ENCODE measurements around the gene OTUB1.

Gene OTUB1

DNA sequence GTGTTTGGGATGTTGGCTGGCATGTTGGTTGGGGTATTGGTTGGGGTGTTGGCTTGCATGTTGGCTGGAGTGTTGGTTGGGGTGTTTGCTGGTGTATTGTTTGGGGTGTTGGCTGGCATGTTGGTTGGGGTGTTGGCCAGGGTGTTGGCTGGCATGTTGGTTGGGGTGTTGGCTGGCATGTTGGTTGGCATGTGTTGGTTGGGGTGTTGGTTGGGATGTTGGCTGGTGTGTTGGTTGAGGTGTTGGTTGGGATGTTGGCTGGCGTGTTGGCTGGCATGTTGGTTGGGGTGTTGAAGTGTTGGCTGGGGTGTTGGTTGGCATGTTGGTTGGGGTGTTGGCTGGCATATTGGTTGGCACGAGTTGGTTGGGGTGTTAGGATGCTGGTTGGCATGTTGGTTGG lies 24.5 kb downstream of the OTUB1 start:
- no peak overlapping the region for H3K4me2 ChIP-seq (ENCODE audit: low read length)

DNA sequence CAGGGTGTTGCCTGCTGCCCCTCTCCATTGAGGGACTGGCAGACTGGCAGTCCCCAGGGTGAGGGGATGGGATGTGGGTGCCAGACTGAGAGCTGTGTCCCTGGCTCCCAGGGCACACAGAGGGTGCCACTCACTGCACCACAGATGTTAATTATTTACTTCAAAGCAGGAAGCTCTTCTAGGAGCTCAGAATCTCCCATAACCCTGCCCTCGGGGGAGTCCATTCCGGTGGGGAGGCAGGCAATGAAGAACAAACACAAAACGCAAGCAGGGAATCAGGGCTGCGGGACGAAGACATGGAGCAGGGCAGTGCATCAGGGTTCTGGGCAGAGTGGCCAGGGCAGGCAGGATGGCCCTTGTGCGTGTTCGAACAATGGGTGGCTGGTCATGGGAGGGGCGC lies 25.1 kb downstream of the OTUB1 start:
- Histone ChIP-seq H3K4me1 (ENCODE audit: low read length) (peaks cover under 1% of the 10 kb centered on the region; the same call in 1 of the 2 replicates), H3K9me3 (ENCODE audit: insufficient read depth, low read length) (peaks cover 6% of the 10 kb centered on the region; the same call in 1 of the 2 replicates), H3K9ac (ENCODE audit: low read length) (no peak overlapping the region), H3K79me2 (ENCODE audit: low read length) (no peaks in the 10 kb centered on the region), H4K20me1 (ENCODE audit: insufficient read depth, low read length) (no peaks in the 10 kb centered on the region), H3K27ac (ENCODE audit: low read length) (no peak overlapping the region), H3K4me2 (ENCODE audit: low read length) (no peak overlapping the region), H3K27me3 (ENCODE audit: low read depth, low read length) (no peaks in the 10 kb centered on the region), H3K4me3 (ENCODE audit: low read length) (no peak overlapping the region), H3K36me3 (replicated peaks; ENCODE audit: low read depth, low read length) (no peaks in the 10 kb centered on the region), H2AFZ (ENCODE audit: low read depth, low read length) (no peak overlapping the region)
- no peak for TF ChIP-seq EZH2phosphoT487 (IDR thresholded peaks at IDR 0.05; ENCODE audit: low read depth)
- TF ChIP-seq, protein P1, sequence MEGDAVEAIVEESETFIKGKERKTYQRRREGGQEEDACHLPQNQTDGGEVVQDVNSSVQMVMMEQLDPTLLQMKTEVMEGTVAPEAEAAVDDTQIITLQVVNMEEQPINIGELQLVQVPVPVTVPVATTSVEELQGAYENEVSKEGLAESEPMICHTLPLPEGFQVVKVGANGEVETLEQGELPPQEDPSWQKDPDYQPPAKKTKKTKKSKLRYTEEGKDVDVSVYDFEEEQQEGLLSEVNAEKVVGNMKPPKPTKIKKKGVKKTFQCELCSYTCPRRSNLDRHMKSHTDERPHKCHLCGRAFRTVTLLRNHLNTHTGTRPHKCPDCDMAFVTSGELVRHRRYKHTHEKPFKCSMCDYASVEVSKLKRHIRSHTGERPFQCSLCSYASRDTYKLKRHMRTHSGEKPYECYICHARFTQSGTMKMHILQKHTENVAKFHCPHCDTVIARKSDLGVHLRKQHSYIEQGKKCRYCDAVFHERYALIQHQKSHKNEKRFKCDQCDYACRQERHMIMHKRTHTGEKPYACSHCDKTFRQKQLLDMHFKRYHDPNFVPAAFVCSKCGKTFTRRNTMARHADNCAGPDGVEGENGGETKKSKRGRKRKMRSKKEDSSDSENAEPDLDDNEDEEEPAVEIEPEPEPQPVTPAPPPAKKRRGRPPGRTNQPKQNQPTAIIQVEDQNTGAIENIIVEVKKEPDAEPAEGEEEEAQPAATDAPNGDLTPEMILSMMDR (IDR thresholded peaks at IDR 0.05; ENCODE audit: low read depth, low read length), result no peak

More for the DNA sequence above, 24.5 kb downstream of the OTUB1 start:
- no peaks in the 10 kb centered on the region for H3K79me2 ChIP-seq (ENCODE audit: low read length)
- no peak for TF ChIP-seq EZH2phosphoT487 (IDR thresholded peaks at IDR 0.05; ENCODE audit: low read depth)
- TF ChIP-seq, protein P1 (IDR thresholded peaks at IDR 0.05; ENCODE audit: low read depth, low read length), result no peak
- no peak overlapping the region for H3K9ac ChIP-seq (ENCODE audit: low read length)
- peaks cover 3% of the 10 kb centered on the region; the same call in 1 of the 2 replicates for H3K4me1 ChIP-seq (ENCODE audit: low read length)
- no peak overlapping the region for H2AFZ ChIP-seq (ENCODE audit: low read depth, low read length)
- H3K9me3 ChIP-seq (ENCODE audit: insufficient read depth, low read length), result peaks cover 6% of the 10 kb centered on the region; the same call in 1 of the 2 replicates
- H3K27ac ChIP-seq (ENCODE audit: low read length), result no peak overlapping the region
- no peaks in the 10 kb centered on the region for H3K27me3 ChIP-seq (ENCODE audit: low read depth, low read length)
- no peak overlapping the region for H3K4me3 ChIP-seq (ENCODE audit: low read length)
- no peaks in the 10 kb centered on the region for H4K20me1 ChIP-seq (ENCODE audit: insufficient read depth, low read length)
- no peaks in the 10 kb centered on the region for H3K36me3 ChIP-seq (replicated peaks; ENCODE audit: low read depth, low read length)

DNA sequence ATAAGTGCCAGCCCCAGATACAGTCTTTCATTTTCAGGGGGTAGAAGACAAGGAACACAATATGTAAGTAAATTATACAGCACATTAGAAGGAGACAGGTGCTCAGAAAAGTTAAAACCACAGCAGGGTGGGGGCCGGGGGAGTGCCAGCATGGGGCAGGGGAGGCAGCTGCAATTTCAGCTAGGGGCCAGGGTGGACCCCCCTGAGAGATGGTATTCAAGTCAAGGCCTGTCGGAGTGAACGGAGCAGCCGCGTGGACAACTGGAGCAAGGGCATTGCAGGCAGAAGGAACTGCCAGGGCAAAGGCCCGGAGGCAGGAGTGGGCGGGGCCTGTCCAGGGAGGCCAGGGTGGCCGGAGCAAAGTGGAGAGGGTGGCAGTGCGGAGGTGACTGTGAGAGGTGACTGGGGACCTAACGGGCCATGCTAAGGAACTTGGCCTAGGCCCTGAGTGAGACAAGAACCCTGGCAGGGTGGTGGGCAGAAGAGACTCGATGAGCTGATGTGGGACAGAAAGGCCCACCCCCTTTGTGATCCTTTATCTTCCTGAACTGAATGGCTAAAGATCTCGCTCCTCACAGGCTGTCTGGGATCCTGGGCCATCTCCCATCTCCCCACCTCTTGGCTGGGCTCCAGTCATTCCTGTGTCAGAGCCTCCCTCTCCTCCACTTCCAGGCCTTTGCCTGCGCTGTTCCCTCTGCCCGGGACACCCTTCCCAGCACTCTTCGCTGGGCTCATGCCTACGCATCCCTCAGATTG lies 27.1 kb downstream of the OTUB1 start:
- Histone ChIP-seq H3K9me3 (ENCODE audit: insufficient read depth, low read length) (peaks cover 6% of the 10 kb centered on the region; the same call in 1 of the 2 replicates), H4K20me1 (ENCODE audit: insufficient read depth, low read length) (no peaks in the 10 kb centered on the region), H3K27me3 (ENCODE audit: low read depth, low read length) (no peaks in the 10 kb centered on the region), H3K4me3 (ENCODE audit: low read length) (no peak overlapping the region), H3K36me3 (replicated peaks; ENCODE audit: low read depth, low read length) (no peaks in the 10 kb centered on the region), H3K4me2 (ENCODE audit: low read length) (no peak overlapping the region), H3K27ac (ENCODE audit: low read length) (no peak overlapping the region), H3K4me1 (ENCODE audit: low read length) (no peaks in the 10 kb centered on the region), H3K9ac (ENCODE audit: low read length) (no peak overlapping the region), H2AFZ (ENCODE audit: low read depth, low read length) (no peak overlapping the region), H3K79me2 (ENCODE audit: low read length) (no peaks in the 10 kb centered on the region)
- TF ChIP-seq, protein P1 (IDR thresholded peaks at IDR 0.05; ENCODE audit: low read depth, low read length), result no peak
- no peak for TF ChIP-seq EZH2phosphoT487 (IDR thresholded peaks at IDR 0.05; ENCODE audit: low read depth)

DNA sequence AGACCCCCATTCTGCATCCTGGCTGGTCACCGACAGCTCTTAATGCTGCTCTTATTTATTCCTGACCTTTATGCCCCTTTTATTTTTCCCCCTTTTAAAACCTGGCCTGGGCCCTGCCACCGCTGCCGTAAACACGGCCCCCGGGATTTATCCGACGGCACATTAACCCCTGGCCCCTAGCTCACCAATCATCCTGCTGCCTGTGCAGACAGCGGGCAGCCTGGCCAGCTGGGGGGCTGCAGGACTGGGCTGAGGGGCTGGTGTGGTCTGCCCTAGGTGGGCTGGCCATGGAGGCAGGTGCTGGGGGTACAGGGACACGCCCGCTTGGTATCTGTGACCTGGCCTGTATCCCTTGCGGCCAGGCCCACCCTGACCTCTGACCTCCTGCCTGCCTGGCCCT lies 28.1 kb downstream of the OTUB1 start:
- no peaks in the 10 kb centered on the region for H3K4me1 ChIP-seq (ENCODE audit: low read length)
- H3K27me3 ChIP-seq (ENCODE audit: low read depth, low read length), result no peaks in the 10 kb centered on the region
- no peak overlapping the region for H3K4me2 ChIP-seq (ENCODE audit: low read length)
- H3K79me2 ChIP-seq (ENCODE audit: low read length), result no peaks in the 10 kb centered on the region
- no peaks in the 10 kb centered on the region for H4K20me1 ChIP-seq (ENCODE audit: insufficient read depth, low read length)
- TF ChIP-seq, protein P1 (IDR thresholded peaks at IDR 0.05; ENCODE audit: low read depth, low read length), result no peak
- TF ChIP-seq EZH2phosphoT487 (IDR thresholded peaks at IDR 0.05; ENCODE audit: low read depth), result no peak
- no peak overlapping the region for H2AFZ ChIP-seq (ENCODE audit: low read depth, low read length)
- H3K9ac ChIP-seq (ENCODE audit: low read length), result no peak overlapping the region
- H3K4me3 ChIP-seq (ENCODE audit: low read length), result no peak overlapping the region
- H3K27ac ChIP-seq (ENCODE audit: low read length), result no peak overlapping the region
- H3K9me3 ChIP-seq (ENCODE audit: insufficient read depth, low read length), result peaks cover 6% of the 10 kb centered on the region; the same call in 1 of the 2 replicates
- no peaks in the 10 kb centered on the region for H3K36me3 ChIP-seq (replicated peaks; ENCODE audit: low read depth, low read length)

All from OCI-LY3 (cell line).